GM19035 (cell line): ENCODE measurements around the gene KIZ.
"Not testable (repeated sequence)": the region's sequence is repeated elsewhere in the genome, so short reads cannot be mapped to it uniquely, and the experiment has no call there.

Source experiments
- ATAC-seq: cut with Tn5 transposase; IDR thresholded peaks from one replicate; pipeline ENCODE4 v1.9.1; 2021; ENCODE audit not compliant: unreplicated experiment

The KIZ gene

DNA sequence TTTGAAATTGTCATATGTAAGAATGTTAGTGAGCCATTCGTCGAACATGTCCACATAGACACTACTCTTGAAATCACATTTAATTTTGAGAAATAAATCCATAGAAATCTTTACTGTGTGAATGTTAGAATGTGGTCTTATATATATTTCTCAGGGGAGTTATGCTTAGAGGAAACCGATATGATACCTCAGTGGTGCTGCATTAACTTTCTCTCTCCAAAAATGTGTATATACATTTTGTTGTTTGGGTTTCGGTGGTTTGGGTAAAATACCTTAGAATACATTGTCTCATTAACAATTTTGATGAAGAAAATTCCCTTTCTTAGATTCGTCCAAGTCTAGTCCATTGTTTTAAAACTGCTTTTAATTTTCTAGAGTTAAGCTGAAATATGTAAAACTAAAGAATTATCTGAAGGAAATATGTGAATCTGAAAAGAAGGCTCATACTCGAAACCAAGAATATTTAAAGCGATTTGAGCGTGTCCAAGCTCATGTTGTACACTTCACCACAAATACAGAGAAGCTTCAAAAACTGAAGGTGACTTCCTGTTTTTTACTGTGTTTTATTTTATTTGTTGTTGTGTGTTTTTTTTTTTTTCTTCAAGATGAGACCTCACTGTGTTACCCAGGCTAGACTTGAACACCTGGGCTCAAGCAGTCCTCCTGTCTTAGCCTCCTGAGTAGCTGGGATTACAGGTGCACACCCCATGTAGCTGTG is 10.3 kb downstream of the KIZ start:
- no peak for ATAC-seq

DNA sequence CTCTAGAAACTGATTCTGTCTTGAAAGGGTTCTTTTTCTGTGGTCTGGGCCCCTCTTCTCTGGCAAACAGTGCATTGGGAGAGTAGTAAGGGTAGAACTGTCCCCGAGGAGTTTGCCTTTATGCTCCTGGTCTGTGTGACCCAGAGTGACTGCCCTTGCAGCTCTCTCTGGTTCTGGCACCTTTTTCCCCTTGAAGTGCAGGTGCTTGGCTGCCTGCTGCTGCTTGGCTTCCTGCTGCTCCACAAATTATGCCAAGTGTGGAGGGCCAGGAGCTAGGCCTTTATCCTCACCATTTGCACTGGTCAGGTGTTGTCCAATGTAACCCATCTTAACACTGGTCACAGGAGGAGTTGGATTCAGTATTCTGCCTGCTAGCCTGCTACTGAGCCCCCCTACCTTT is 11.2 kb downstream of the KIZ start:
- ATAC-seq = no peak

DNA sequence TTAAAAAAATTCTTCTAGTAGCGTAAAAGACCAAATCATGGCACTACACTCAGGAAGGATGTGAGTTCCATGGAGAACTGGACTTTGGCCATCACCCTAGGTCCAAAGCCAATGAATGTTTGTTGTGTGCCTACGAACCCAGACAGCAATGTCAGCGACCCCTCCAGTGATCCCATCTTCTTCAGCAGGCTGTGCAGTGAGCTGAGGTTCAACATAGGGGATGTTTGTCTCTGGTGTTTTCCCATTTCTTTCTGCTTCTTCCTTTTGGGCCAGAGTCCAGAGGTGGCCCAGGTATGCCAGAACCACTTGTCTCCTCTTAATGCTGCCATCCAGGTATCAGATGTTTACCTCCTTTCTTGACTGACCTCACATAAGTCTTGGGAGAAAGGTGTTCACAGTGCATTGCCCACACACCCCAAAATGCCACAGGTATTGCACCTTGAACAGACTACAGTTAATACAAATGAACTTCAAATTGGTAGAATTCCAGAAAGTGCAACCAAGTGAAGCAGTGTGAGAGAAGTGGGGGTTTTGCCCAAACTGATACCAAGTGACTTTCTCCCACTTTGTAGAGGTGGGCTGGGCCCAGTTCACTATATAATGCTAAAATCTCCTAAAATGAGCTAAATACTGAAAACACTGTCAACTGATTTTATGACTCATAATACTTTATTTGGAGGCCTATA is 14.1 kb downstream of the KIZ start:
- ATAC-seq = no peak

DNA sequence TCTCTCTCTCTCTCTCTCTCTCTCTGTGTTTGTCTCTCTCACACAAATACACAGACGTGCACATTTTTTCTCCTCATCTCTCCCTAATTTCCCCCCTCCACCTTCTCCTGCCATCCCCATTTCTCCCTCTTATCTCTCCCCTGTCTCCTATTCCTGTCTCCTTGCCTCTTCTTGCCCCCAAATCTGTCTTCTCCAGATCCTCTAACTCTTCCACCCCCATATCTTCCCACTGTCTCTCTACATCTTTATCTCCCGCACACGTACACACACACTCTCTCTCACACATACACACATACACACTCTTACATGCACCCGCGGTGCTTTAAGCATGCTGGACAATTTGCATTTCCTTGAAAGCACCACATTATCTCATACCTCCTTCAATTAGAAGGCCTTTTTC is 15.9 kb downstream of the KIZ start:
- no peak for ATAC-seq

DNA sequence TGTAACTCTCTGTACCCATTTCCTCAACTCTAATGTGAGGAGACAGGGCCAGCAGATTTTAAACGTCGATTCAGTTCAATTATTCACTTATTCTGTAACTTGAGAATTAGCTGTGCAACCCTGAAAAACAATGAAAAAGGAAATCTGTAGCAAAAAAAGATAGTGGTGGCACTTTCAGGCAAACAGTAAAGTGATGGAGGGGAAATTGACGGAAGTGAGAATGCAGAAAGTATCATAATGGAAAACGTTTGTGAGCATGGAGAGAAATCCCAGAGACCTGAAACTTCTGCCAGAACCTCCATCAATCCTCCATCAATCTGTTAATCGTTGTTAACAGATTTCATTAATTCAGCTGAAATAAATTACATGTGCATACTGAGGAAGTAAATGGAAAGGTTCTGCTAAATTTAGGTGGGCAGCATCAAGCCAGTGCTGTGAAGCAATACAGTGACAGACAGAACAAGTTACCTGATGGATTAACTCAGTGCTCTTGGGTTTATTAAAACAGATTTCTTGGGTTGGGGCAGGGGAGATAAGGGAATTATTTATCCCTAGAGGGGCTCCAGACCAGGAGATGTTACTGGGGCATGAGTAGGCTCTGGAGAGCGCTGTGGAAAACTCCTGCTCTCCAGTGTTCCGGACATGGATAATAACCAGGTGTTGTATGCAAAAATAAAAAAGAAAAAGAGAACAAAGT is 17.5 kb downstream of the KIZ start:
- ATAC-seq = no peak

DNA sequence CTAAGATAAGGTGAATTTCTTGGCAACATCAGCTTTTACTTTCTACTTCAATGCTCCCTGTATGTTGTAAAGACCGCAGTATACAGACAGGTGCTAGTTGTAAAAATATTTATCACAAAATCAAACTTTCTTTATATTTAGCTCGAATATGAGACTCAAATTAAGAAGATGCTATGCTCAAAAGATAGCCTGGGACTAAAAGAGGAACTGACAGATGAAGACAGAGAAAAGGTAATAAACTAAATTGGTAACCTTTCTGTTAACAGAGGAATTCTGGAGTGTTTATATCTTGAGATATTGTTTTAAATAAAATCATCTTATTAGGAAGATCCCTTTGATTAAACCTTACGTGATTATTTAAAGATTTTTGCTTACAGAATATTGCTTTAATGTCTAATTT is 19.5 kb downstream of the KIZ start:
- no peak for ATAC-seq

DNA sequence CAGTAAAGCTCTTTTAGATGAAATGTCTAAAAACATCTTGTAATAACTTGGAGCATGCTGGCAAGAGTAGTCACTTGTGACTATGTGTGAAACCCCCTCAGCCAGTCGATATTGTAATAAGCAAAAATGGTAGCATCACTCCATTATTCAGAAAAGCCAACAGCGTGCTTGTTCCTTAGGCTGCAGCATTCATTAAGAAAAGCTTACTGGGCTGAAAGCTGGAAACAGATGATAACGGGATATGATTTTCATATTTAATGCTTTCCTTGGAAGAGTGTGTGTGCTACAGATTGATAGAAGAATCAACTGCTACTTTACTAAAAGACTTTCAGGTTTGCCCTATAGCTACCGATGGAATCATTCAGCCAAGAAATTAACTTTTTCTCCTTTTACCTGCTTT is 20.3 kb downstream of the KIZ start:
- no peak for ATAC-seq

DNA sequence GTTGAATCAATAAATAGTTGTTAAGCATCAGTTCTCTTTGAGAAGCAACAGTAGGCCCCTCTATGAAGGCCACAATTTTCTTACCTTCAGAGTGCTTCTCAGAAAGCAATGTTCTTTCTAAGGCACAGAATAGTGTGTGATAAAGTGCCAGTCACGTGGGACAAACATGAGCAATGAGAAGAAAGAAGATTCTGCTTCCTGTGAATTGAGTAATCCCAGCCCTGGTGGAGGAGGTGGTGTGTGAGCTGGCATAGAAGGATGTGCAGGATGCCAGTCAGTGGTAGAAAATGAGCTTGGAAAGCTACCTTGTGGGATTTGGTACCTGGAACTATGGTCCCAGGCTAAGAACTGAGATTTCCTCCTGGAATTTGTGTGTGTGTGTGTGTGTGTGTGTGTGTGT is 21.7 kb downstream of the KIZ start:
- no peak for ATAC-seq

DNA sequence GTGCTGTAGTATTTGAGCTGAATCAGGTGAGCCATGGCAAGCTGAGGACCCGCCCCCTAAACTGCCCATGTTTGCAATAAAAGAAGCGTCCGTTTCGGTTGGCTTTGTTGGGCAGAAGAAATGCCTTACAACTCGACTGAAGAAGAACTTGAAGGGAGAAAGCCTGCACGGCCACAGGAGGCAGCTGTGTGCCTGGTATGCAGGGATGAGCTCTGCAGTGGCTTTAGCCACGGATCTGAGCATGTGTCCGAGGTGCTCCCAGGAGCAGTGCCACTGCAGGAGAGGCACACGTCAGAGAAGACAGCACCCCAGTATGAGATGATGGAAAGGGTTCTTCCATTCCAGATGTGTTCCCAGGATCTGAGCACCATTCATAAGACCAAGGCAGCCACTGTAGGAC is 23.5 kb downstream of the KIZ start:
- no peak for ATAC-seq

DNA sequence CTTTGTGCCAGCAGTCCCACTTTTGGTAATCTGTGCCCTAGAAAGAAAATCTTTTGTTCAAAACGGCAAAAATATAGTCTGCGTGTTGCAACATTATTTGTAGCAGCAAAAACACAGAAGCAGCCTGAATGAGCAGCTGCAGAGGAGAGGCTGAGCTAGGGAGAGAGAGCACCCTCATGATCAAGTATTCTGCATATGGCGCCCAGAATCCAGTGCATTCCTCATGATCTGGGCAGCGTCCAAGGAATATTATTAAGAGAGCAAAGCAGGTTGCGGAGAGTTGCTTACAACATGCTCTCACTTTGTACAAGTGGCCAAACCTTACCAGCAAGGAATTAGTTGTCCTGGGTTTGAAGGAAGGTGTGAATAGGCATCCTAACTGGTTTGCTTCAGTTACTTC is 25.9 kb downstream of the KIZ start:
- no peak for ATAC-seq

DNA sequence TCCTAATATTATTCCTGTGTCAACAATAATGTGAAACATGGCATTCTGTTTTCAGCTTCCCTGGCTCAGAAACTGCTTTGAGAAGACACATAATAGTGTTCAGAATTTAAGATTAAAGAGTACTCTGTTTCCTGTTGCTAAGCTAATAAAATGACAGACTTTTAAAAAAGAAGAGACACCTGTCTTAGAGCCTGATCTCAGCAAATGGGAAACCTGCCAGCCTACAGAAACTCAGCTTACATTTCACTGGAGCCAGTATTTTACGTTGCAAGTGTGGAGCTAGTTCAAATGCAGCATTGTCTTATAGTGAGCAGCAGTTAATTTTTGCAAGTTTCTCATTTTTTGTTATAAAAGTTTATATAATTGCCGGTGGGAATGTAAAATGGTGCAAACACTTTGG is 28.8 kb downstream of the KIZ start:
- no peak for ATAC-seq

DNA sequence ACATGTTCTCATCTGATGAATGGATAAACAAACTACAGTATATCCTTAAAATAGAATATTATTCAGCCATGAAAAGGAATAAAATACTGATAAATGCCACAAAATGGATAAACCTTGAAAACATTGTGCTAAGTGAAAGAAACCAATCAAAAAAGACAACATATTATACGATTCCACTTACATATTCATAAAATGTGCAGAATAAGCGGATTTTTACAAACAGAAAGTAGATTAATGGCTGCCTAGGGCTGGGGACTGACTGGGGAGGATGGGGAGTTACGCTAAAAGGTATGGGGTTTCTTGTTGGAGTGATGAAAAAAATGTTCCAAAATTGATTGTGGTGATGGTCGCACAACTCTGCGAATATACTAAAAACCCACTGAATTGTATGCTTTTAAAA is 29.4 kb downstream of the KIZ start:
- ATAC-seq = no peak

DNA sequence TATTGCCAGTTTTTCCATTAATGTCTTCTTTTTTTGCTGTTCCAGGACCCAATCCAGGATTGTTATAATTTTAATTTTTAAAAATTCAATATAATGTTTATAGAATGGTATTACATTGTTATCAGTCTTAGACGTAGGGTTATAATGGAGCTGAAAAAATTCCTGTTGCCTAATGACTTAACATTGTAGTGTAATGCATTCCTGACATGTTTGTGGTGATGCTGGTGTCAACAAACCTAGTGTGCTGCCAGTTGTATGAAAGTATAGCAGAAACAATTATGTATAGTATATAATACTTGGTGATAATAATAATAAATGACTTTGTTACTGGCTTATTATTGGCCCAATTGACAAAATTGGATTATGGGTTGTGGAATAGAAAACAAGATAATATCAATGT is 30.4 kb downstream of the KIZ start:
- ATAC-seq = no peak

DNA sequence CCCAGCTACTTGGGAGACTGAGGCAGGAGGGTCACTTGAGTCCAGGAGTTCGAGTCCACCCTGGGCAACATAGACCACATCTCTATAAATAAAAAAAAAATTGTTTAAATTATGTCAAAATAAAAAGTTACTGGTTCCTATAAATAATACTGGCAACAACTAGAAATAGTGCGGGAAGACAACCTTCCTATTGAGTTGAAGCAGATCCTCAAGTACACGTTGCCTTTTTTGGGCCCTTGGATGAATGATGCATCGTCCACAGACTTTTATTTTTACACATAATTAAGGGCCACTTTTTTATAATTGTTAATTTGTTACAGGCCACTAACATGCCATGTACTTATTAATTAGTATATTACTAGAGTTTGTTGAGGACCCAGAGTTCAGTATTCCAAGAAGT is 31.1 kb downstream of the KIZ start:
- no peak for ATAC-seq

DNA sequence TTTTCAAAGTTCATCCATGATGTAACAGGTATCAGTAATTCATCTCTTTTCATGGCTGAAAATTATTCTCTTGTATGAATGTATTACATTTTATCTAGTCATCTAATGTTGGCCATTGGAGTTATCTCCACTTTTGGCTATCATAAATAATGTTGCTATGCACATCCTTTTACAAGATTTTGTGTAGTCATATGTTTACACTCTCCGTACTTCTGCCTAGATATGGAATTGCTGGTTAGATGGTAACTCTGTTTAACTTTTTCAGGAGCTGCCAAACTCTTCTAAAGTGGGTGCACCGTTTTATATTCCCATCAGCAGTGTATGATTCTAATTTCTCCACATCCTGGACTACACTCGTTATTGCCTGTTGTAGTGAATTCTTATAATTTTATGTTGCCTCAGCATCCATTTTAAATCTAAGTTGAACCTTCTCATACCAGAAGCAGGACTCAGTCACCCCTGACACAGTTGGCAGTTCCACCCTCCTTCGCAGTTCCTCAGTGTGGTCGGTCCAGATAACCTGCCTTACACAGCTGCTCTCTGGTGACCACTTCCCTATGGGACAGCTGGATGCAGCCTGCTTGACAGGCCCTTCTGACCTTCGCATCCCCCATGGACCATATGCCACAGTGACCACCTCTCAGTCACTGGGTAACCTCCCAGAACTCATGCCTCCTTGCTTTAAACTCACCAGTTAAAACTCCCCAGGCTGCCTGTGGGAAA is 33.9 kb downstream of the KIZ start:
- ATAC-seq = no peak

DNA sequence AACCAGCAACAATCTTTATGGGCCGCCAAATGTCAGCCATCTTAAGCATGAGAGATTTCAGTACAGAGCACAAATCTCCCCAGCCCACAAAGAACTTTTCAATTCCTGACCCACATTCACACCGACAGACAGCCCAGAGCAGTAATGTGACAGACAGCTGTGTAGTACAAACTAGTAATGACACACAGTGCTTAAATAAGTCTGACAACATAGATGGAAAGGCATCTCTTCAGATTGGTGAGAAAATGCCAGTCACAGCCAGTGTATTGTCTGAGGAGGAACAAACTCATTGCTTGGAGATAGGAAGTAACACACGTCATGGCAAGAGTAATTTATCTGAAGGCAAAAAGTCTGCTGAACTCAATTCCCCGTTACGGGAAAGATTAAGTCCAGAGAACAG is 36.0 kb downstream of the KIZ start:
- no peak for ATAC-seq

DNA sequence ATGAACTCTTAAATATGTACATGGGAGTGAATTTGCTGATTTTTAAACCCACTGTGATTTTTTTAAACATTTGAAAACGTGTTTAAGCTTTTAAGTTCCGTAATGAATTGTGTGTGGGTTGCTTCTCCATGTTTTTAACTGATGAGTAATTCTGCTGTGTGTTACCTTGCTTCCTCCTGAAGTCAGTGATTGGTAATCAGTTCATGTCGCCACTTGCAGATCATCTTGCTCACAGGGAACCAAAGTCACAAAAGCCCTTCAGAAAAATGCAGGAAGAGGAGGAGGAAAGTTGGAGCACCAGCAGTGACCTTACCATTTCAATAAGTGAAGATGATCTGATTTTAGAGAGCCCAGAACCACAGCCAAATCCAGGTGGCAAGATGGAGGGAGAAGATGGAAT is 36.7 kb downstream of the KIZ start:
- no peak for ATAC-seq

DNA sequence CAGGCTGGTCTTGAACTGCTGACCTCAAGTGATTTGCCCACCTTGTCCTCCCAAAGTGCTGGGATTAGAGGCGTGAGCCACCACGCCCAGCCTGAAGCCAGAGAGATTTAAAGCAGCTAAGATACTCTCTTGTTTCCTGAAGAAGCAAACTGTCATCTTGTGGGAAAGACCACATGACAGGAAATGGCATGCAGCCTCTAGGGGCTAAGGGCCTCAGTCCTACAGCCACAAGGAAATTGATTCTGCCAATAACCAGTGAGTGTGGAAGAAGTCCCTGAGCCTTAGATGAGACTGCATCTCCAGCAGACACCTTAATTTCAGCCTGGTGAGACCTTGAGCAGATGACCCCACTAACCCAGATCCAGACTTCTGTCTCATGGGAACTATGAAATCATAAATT is 40.9 kb downstream of the KIZ start:
- ATAC-seq = no peak

DNA sequence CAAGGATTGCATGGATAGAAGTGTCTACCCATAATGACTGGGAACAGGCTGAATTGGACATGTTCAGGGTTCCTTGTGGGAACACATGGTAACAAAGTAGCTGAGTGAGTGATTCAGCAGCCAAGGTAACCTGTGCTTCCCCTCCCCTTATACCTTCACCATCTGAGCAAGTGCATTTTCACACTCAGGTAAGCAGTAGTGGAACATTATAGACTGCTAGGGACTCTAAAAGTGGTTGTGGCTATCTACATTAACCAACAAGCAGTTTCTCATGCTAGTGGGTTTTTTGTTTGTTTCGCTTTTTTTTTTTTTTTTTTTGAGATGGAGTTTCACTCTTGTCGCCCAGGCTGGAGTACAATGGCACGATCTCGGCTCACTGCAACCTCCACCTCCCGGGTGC is 41.4 kb downstream of the KIZ start:
- no peak for ATAC-seq

DNA sequence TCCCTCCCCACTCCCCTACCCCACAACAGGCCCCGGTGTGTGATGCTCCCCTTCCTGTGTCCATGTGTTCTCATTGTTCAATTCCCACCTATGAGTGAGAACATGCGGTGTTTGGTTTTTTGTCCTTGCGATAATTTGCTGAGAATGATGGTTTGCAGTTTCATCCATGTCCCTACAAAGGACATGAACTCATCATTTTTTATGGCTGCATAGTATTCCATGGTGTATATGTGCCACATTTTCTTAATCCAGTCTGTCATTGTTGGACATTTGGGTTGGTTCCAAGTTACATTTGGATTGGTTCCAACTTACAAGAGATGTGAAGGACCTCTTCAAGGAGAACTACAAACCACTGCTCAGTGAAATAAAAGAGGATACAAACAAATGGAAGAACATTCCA is 42.2 kb downstream of the KIZ start:
- not testable (repeated sequence) for ATAC-seq

DNA sequence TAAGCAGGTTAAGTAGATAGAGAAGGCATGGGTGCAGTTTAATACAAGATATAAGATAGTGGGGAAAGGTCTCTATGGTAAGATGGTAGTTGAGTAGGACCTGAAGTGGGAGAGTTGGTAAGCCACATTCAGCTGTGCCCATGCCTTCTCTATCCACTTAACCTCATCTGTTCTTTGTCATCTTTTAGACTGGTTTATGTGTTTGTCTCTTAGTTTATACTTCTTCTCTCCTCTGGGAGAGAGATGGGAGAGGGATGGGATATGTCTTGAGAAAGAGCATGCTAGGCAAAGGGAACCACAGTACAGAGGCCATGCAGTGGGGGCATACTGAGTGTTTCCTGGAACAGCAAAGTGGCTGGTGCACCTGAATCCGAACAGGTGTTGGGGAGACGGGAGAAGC is 46.7 kb downstream of the KIZ start:
- ATAC-seq = no peak

DNA sequence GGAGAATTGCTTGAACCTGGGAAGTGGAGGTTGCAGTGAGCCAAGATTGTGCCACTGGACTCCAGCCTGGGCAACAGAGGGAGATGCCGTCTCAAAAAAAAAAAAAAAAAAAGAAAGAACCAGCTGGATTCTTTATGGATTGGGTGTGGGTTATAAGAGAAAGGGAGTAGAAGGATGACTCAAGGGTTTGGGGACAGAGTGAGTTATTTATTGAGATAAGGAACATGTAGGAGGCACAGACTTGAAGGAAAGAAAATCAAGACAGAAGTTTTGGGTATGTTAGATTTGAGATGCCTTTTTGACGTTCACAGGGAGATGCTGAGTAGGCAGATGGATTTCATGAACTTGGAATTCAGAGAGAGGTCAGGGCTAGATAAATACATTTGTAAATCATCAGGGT is 47.6 kb downstream of the KIZ start:
- no peak for ATAC-seq
